Measurements from ENCODE around the gene OSTM1. TPM values are rescaled to one million over a fixed set of nuclear protein-coding genes. Genes with fewer than 3 reads are reported as not detected.
"Not testable (repeated sequence)": the region's sequence is repeated elsewhere in the genome, so short reads cannot be mapped to it uniquely, and the experiment has no call there.

Gene OSTM1
- total RNA-seq, 4 donors from 2014 or later, result 48.2 to 74.4 (median 61.2) TPM

- WGBS, result 90% methylated on average over 1 of the region's 1 CpG
- Histone ChIP-seq H3K4me3 (no peak overlapping the region), H3K36me3 (no peaks in the 10 kb centered on the region), H3K4me1 (no peaks in the 10 kb centered on the region), H3K27ac (replicated peaks in 1 of 4) (no peak overlapping the region), H3K27me3 (no peaks in the 10 kb centered on the region), H3K9me3 (peaks cover 0 to 20% (median 13%) of the 10 kb centered on the region in 4 donors)
- no peak for TF ChIP-seq POLR2AphosphoS5 (IDR thresholded peaks at IDR 0.05)
- intact Hi-C loops (cut with DNase I), result no loop called here
- no peak for DNase-seq (ENCODE audit: extremely low spot score)
Measured at GRCh38 chr6:108008363-108008762, 66.2 kb downstream of the OSTM1 start.

GRCh38 chr6:108005961-108006360 is 68.6 kb downstream of the OSTM1 start:
- DNase-seq (ENCODE audit: extremely low spot score), result no peak
- Histone ChIP-seq H3K27ac (replicated peaks in 1 of 4) (no peak overlapping the region), H3K9me3 (peaks cover 0 to 20% (median 13%) of the 10 kb centered on the region in 4 donors), H3K27me3 (no peaks in the 10 kb centered on the region), H3K36me3 (no peaks in the 10 kb centered on the region), H3K4me3 (no peak overlapping the region), H3K4me1 (peaks cover 0 to 5% (median 0%) of the 10 kb centered on the region in 4 donors)
- TF ChIP-seq CTCF (IDR thresholded peaks at IDR 0.05), result no peak
- TF ChIP-seq EP300 (IDR thresholded peaks at IDR 0.05), result no peak
- no peak for TF ChIP-seq POLR2AphosphoS5 (IDR thresholded peaks at IDR 0.05)
- no peak for TF ChIP-seq POLR2A (IDR thresholded peaks at IDR 0.05; ENCODE audit: low read depth)
- 79% methylated on average over 3 of the region's 3 CpGs for WGBS
- intact Hi-C loops (cut with DNase I), result no loop called here

- Histone ChIP-seq H3K36me3 (no peaks in the 10 kb centered on the region), H3K4me3 (no peak overlapping the region), H3K4me1 (peaks cover 0 to 5% (median 0%) of the 10 kb centered on the region in 4 donors), H3K27me3 (no peaks in the 10 kb centered on the region), H3K27ac (replicated peaks in 1 of 4) (no peak overlapping the region), H3K9me3 (peaks cover 0 to 19% (median 13%) of the 10 kb centered on the region in 4 donors)
- no peak for DNase-seq (ENCODE audit: extremely low spot score)
- intact Hi-C loops (cut with DNase I), result no loop called here
- TF ChIP-seq CTCF (IDR thresholded peaks at IDR 0.05), result no peak
- 96% methylated on average over 15 of the region's 15 CpGs for WGBS
Measured at GRCh38 chr6:108004861-108005260, 69.7 kb downstream of the OSTM1 start.

GRCh38 chr6:108002365-108003221 is 71.9 kb downstream of the OSTM1 start:
- Histone ChIP-seq H3K4me3 (no peak overlapping the region), H3K27me3 (no peaks in the 10 kb centered on the region), H3K36me3 (no peaks in the 10 kb centered on the region), H3K9me3 (no peaks in the 10 kb centered on the region), H3K4me1 (peaks cover 0 to 5% (median 0%) of the 10 kb centered on the region in 4 donors), H3K27ac (replicated peaks in 1 of 4) (no peak overlapping the region)
- DNase-seq (ENCODE audit: extremely low spot score), result no peak
- no peak for TF ChIP-seq POLR2A (IDR thresholded peaks at IDR 0.05; ENCODE audit: low read depth)
- TF ChIP-seq CTCF (IDR thresholded peaks at IDR 0.05), result no peak
- TF ChIP-seq EP300 (IDR thresholded peaks at IDR 0.05), result no peak
- no peak for TF ChIP-seq POLR2AphosphoS5 (IDR thresholded peaks at IDR 0.05)
- intact Hi-C loops (cut with DNase I), result no loop called here
- whole genome bisulfite sequencing, result 65% methylated on average over 9 of the region's 9 CpGs

GRCh38 chr6:108001696-108002231 is 72.8 kb downstream of the OSTM1 start:
- Histone ChIP-seq H3K36me3 (no peaks in the 10 kb centered on the region), H3K27me3 (no peaks in the 10 kb centered on the region), H3K4me1 (peaks cover 0 to 5% (median 0%) of the 10 kb centered on the region in 4 donors), H3K4me3 (no peak overlapping the region), H3K27ac (replicated peaks in 1 of 4) (no peak overlapping the region), H3K9me3 (no peaks in the 10 kb centered on the region)
- TF ChIP-seq POLR2A (IDR thresholded peaks at IDR 0.05; ENCODE audit: low read depth) (no peak), POLR2AphosphoS5 (IDR thresholded peaks at IDR 0.05) (no peak), EP300 (IDR thresholded peaks at IDR 0.05) (no peak), CTCF (IDR thresholded peaks at IDR 0.05) (no peak)
- WGBS, result 92% methylated on average over 7 of the region's 7 CpGs
- no peak for DNase-seq (ENCODE audit: extremely low spot score)
- intact Hi-C loops (cut with DNase I), result no loop called here

- H3K36me3 ChIP-seq; DNase-seq (ENCODE audit: extremely low spot score); intact Hi-C loops (cut with DNase I); H3K9me3 ChIP-seq; H3K4me3 ChIP-seq; H3K27ac ChIP-seq (replicated peaks in 1 of 4); H3K27me3 ChIP-seq; H3K4me1 ChIP-seq: not testable (repeated sequence)
- WGBS, result 93% methylated on average over 5 of the region's 5 CpGs
Measured at GRCh38 chr6:108000259-108000658, 74.3 kb downstream of the OSTM1 start.
